Measurements from ENCODE around the gene RNF43. TPM values are rescaled to one million over a fixed set of nuclear protein-coding genes. Genes with fewer than 3 reads are reported as not detected.
"Not testable (repeated sequence)": the region's sequence is repeated elsewhere in the genome, so short reads cannot be mapped to it uniquely, and the experiment has no call there.

The RNF43 gene
- total RNA-seq, 6 experiments from 2014 or later, result 1.7 to 11.5 (median 6.0) TPM

GRCh38 chr17:58400826-58401225 is 16.5 kb downstream of the RNF43 start:
- Histone ChIP-seq H3K36me3 (no peaks in the 10 kb centered on the region), H3K4me3 (no peak overlapping the region), H3K27me3 (no peaks in the 10 kb centered on the region), H3K27ac (no peak overlapping the region), H3K9me3 (no peaks in the 10 kb centered on the region), H3K4me1 (peaks cover 0 to 8% (median 0%) of the 10 kb centered on the region in 4 donors)
- TF ChIP-seq POLR2A (IDR thresholded peaks at IDR 0.05), result no peak
- TF ChIP-seq, protein P1, sequence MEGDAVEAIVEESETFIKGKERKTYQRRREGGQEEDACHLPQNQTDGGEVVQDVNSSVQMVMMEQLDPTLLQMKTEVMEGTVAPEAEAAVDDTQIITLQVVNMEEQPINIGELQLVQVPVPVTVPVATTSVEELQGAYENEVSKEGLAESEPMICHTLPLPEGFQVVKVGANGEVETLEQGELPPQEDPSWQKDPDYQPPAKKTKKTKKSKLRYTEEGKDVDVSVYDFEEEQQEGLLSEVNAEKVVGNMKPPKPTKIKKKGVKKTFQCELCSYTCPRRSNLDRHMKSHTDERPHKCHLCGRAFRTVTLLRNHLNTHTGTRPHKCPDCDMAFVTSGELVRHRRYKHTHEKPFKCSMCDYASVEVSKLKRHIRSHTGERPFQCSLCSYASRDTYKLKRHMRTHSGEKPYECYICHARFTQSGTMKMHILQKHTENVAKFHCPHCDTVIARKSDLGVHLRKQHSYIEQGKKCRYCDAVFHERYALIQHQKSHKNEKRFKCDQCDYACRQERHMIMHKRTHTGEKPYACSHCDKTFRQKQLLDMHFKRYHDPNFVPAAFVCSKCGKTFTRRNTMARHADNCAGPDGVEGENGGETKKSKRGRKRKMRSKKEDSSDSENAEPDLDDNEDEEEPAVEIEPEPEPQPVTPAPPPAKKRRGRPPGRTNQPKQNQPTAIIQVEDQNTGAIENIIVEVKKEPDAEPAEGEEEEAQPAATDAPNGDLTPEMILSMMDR (IDR thresholded peaks at IDR 0.05), result no peak
- DNase-seq (no peak), ATAC-seq (no peak)
- intact Hi-C loops (cut with DNase I), result no loop called here

GRCh38 chr17:58399974-58400373 is 17.4 kb downstream of the RNF43 start:
- Histone ChIP-seq H3K27me3 (no peaks in the 10 kb centered on the region), H3K36me3 (no peaks in the 10 kb centered on the region), H3K27ac (no peak overlapping the region), H3K4me3 (no peak overlapping the region), H3K4me1 (peaks cover 0 to 8% (median 0%) of the 10 kb centered on the region in 4 donors), H3K9me3 (no peaks in the 10 kb centered on the region)
- intact Hi-C loops (cut with DNase I), result no loop called here
- DNase-seq (no peak), ATAC-seq (no peak)
- WGBS (ENCODE audit: insufficient coverage, low coverage, low lambda C conversion rate, missing lambda C conversion rate), result 92% methylated on average over 2 of the region's 3 CpGs
- no peak for TF ChIP-seq POLR2A (IDR thresholded peaks at IDR 0.05)
- TF ChIP-seq, protein P1 (IDR thresholded peaks at IDR 0.05), result no peak

- no peaks in the 10 kb centered on the region for H3K36me3 ChIP-seq
- H3K27ac ChIP-seq, result no peak overlapping the region
- H3K4me3 ChIP-seq, result no peak overlapping the region
- intact Hi-C loops (cut with DNase I), result no loop called here
- no peaks in the 10 kb centered on the region for H3K27me3 ChIP-seq
- H3K4me1 ChIP-seq, result peaks cover 0 to 8% (median 0%) of the 10 kb centered on the region in 4 donors
- DNase-seq (no peak), ATAC-seq (no peak)
- WGBS (ENCODE audit: insufficient coverage, low coverage, low lambda C conversion rate, missing lambda C conversion rate), result 47% methylated on average over 3 of the region's 3 CpGs
- H3K9me3 ChIP-seq, result no peaks in the 10 kb centered on the region
- TF ChIP-seq POLR2A (IDR thresholded peaks at IDR 0.05), result no peak
- TF ChIP-seq, protein P1 (IDR thresholded peaks at IDR 0.05), result no peak
These were observed 18.6 kb downstream of the RNF43 start for GRCh38 chr17:58398574-58399266.

DNA sequence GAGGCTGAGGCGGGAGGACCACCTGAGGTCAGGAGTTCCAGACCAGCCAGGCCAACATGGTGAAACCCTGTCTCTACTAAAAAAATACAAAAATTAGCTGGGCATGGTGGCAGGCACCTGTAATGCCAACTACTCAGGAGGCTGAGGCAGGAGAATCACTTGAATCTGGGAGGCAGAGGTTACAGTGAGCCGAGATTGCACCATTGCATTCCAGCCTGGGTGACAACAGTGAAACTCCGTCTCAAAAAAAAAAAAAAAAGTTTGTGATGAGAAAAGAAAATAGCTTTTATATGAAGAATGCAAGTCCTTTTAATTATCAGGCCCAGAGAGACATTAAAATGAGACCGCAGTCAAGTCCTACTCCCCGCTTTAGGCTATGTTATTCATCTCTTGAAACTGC is 19.9 kb downstream of the RNF43 start:
- intact Hi-C loops (cut with DNase I); DNase-seq; H3K4me3 ChIP-seq; ATAC-seq; H3K27ac ChIP-seq; H3K36me3 ChIP-seq; H3K27me3 ChIP-seq; H3K4me1 ChIP-seq; H3K9me3 ChIP-seq: not testable (repeated sequence)
- WGBS (ENCODE audit: insufficient coverage, low coverage, low lambda C conversion rate, missing lambda C conversion rate), result 90% methylated on average over 3 of the region's 5 CpGs

- intact Hi-C loops (cut with DNase I), result no loop called here
These were observed 21.2 kb downstream of the RNF43 start for GRCh38 chr17:58396173-58396572.

More at GRCh38 chr17:58396173-58396572, 21.2 kb downstream of the RNF43 start:
- H3K4me1 ChIP-seq, result peaks cover 0 to 17% (median 3%) of the 10 kb centered on the region in 4 donors
- H3K27me3 ChIP-seq, result no peaks in the 10 kb centered on the region
- DNase-seq, result no peak
- 65% methylated on average over 4 of the region's 4 CpGs for WGBS (ENCODE audit: insufficient coverage, low coverage, low lambda C conversion rate, missing lambda C conversion rate)
- ATAC-seq, result no peak
- H3K27ac ChIP-seq, result no peak overlapping the region
- no peak for TF ChIP-seq POLR2A (IDR thresholded peaks at IDR 0.05)
- TF ChIP-seq, protein P1 (IDR thresholded peaks at IDR 0.05), result no peak
- H3K36me3 ChIP-seq, result no peaks in the 10 kb centered on the region
- H3K9me3 ChIP-seq, result no peaks in the 10 kb centered on the region
- H3K4me3 ChIP-seq, result no peak overlapping the region

All from right lobe of liver (tissue), 6 donors.